SK-N-SH treated with all-trans-retinoic acid at 6 μM for 48 hours (cell line): ENCODE measurements around the gene POM121L2.

Experiments used
- ARNTL ChIP-seq: fragments of 450-650 bp; formaldehyde crosslinking; IDR thresholded peaks from 2 replicates; pipeline ENCODE4 v1.5.0; 2020; ENCODE audit warnings: low read depth, mild to moderate bottlenecking, moderate library complexity, borderline replicate concordance
- ESRRG ChIP-seq: fragments of 250-450 bp; sonication (Bioruptor Pico); IDR thresholded peaks from 2 replicates; pipeline ENCODE4 v1.6.1; 2021; ENCODE audit warnings: mild to moderate bottlenecking
- PATZ1 ChIP-seq: fragments of 250-450 bp; sonication (Bioruptor Pico); IDR thresholded peaks from 2 replicates; pipeline ENCODE4 v1.8.0; 2020; ENCODE audit warnings: mild to moderate bottlenecking, moderate library complexity, borderline replicate concordance
- TCF4 ChIP-seq: fragments of 250-450 bp; sonication (Bioruptor Pico); IDR thresholded peaks from 2 replicates; pipeline ENCODE4 v1.8.0; 2021; ENCODE audit warnings: mild to moderate bottlenecking, moderate library complexity, borderline replicate concordance
- TSHZ2 ChIP-seq: fragments of 250-450 bp; sonication (Bioruptor Pico); IDR thresholded peaks from 2 replicates; pipeline ENCODE4 v1.5.0; 2020; ENCODE audit warnings: mild to moderate bottlenecking, moderate library complexity
- ZNF565 ChIP-seq: fragments of 450-650 bp; formaldehyde crosslinking; conservative IDR thresholded peaks from 2 replicates; pipeline ENCODE4 v1.5.0; 2020; ENCODE audit warnings: low read depth, mild to moderate bottlenecking, moderate library complexity

GRCh38 chr6:27283279-27283678, 28.8 kb downstream of the POM121L2 start:
- TF ChIP-seq PATZ1 (no peak), TCF4 (CRISPR knock-in tag) (no peak), TSHZ2 (CRISPR knock-in tag) (no peak), ARNTL (CRISPR knock-in tag) (no peak), ESRRG (no peak), ZNF565 (CRISPR knock-in tag) (no peak)
